Endothelial cell of umbilical vein (primary cell): ENCODE data around the gene UBE2H. TPM values are rescaled to one million over a fixed set of nuclear protein-coding genes. Genes with fewer than 3 reads are reported as not detected.

Experiments
- BruUV-seq: library from RNA; stranded (reverse); fragments of 400-500 nt; replicated peaks from 2 replicates; lab custom pipeline; 2021; lab: Mats Ljungman, UMichigan
- CTCF ChIA-PET: fragments of 300-600, 350-600 bp; sonication (Branson Sonifier 250); formaldehyde crosslinking; loops from one replicate; lab custom pipeline; 2021; ENCODE audit warnings: antibody characterized with exemption, inconsistent platforms; lab: Charles Lee
- POLR2A ChIA-PET: fragments of 300-600, 350-600 bp; sonication (Branson Sonifier 250); formaldehyde crosslinking; loops from one replicate; lab custom pipeline; 2021; ENCODE audit warnings: antibody characterized with exemption, inconsistent platforms; lab: Charles Lee
- DNase-seq: peaks from one replicate; pipeline ENCODE4 v3.0.0-alpha.2; 2011; ENCODE audit warnings: low read depth, low spot score
- FAIRE-seq: peaks from 2 replicates; lab custom pipeline; 2011; peaks lifted over from hg19 to GRCh38; lab: Jason Lieb, UNC
- H2AFZ ChIP-seq: 2 replicates; pipeline ENCODE4 v1.6.0; 2012; ENCODE audit warnings: low read depth, low read length, control low read depth, inconsistent platforms
- H3K27ac ChIP-seq: 2 replicates; pipeline ENCODE4 v1.5.1; 2011; ENCODE audit warnings: low read depth, mild to moderate bottlenecking, control low read depth, low read length, moderate library complexity; ENCODE audit not compliant: insufficient read depth
- H3K27me3 ChIP-seq, 2 experiments: 2 replicates each; pipeline versions ENCODE4 v1.6.0 to v1.6.1; 2011; ENCODE audit warnings: low read length in 2 of 2, mixed read lengths in 1 of 2; ENCODE audit not compliant: control insufficient read depth in 2 of 2, insufficient read depth in 2 of 2
- H3K36me3 ChIP-seq, 2 experiments: 2 replicates in 1 of 2; 3 replicates in 1 of 2; pipeline ENCODE4 v1.5.1; 2011; ENCODE audit warnings: low read length in 2 of 2, mild to moderate bottlenecking in 1 of 2, moderate library complexity in 1 of 2; ENCODE audit not compliant: control insufficient read depth in 2 of 2, insufficient read depth in 2 of 2; ENCODE audit errors: extremely low read depth in 1 of 2
- H3K4me1 ChIP-seq: 3 replicates; pipeline ENCODE4 v1.5.1; 2011; ENCODE audit warnings: mild to moderate bottlenecking, low read length; ENCODE audit not compliant: control insufficient read depth, insufficient read depth; ENCODE audit errors: extremely low read depth
- H3K4me2 ChIP-seq: 2 replicates; pipeline ENCODE4 v1.6.1; 2011; ENCODE audit warnings: low read length, control low read depth, mixed read lengths; ENCODE audit not compliant: insufficient read depth
- H3K4me3 ChIP-seq, 3 experiments: fragments of 200-600 bp in 1 of 3; sonication (generic), shearing (Covaris generic) in 1 of 3; replicated peaks in 1 of 3; 2 replicates each; pipeline ENCODE4 v1.5.1; 2011 to 2016; ENCODE audit warnings: control low read depth in 3 of 3, low read length in 3 of 3, mild to moderate bottlenecking in 2 of 3, inconsistent platforms in 1 of 3, low read depth in 1 of 3, moderate library complexity in 1 of 3; ENCODE audit not compliant: insufficient read depth in 1 of 3
- H3K79me2 ChIP-seq: 2 replicates; pipeline ENCODE4 v1.6.0; 2012; ENCODE audit warnings: low read length, inconsistent platforms; ENCODE audit not compliant: control insufficient read depth, insufficient read depth
- H3K9ac ChIP-seq: replicated peaks from 2 replicates; pipeline ENCODE3; 2011; ENCODE audit warnings: low read length, control low read depth; ENCODE audit not compliant: insufficient read depth; ENCODE audit errors: extremely low read depth
- H3K9me1 ChIP-seq: replicated peaks from 3 replicates; pipeline ENCODE4 v1.6.0; 2011; ENCODE audit warnings: mild to moderate bottlenecking, low read length; ENCODE audit not compliant: control insufficient read depth, insufficient read depth; ENCODE audit errors: extremely low read depth
- H3K9me3 ChIP-seq: replicated peaks from 2 replicates; pipeline ENCODE4 v1.5.1; 2012; ENCODE audit warnings: low read length, inconsistent platforms; ENCODE audit not compliant: control insufficient read depth, insufficient read depth
- H4K20me1 ChIP-seq: replicated peaks from 2 replicates; pipeline ENCODE3; 2011; ENCODE audit warnings: mild to moderate bottlenecking, low read length; ENCODE audit not compliant: control insufficient read depth, insufficient read depth; ENCODE audit errors: extremely low read depth
- CTCF ChIP-seq, 2 donors: IDR thresholded peaks; 1 replicate in 1 of 2; 2 replicates in 1 of 2; pipeline ENCODE4 v1.5.1; 2011; ENCODE audit warnings: low read length in 2 of 2, mild to moderate bottlenecking in 2 of 2, moderate library complexity in 2 of 2, control low read depth in 1 of 2, inconsistent platforms in 1 of 2, low read depth in 1 of 2; ENCODE audit not compliant: insufficient read depth in 1 of 2; ENCODE audit errors: extremely low read depth in 1 of 2
- FOS ChIP-seq: IDR thresholded peaks from 2 replicates; pipeline ENCODE4 v1.6.1; 2011; ENCODE audit warnings: mild to moderate bottlenecking, low read length, moderate library complexity, borderline replicate concordance; ENCODE audit not compliant: insufficient read depth
- GATA2 ChIP-seq: IDR thresholded peaks from 2 replicates; pipeline ENCODE4 v1.7.0; 2011; ENCODE audit warnings: low read depth, mild to moderate bottlenecking, moderate library complexity, mixed read lengths, low read length; ENCODE audit not compliant: insufficient read length, insufficient read depth
- JUN ChIP-seq: IDR thresholded peaks from 2 replicates; pipeline ENCODE4 v1.6.1; 2011; ENCODE audit warnings: borderline replicate concordance, low read depth; ENCODE audit not compliant: insufficient read length, insufficient read depth
- MAX ChIP-seq: IDR thresholded peaks from 2 replicates; pipeline ENCODE4 v1.6.1; 2011; ENCODE audit not compliant: insufficient read depth, insufficient read length
- POLR2A ChIP-seq: IDR thresholded peaks from 2 replicates; pipeline ENCODE4 v1.6.1; 2012; ENCODE audit warnings: low read depth, mild to moderate bottlenecking, control low read depth, low read length
- dilution Hi-C: fragments of 300-500 bp; cut with MboI; formaldehyde crosslinking; loops from one replicate; pipeline ENCODE4 v1.15.0; 2019; ENCODE audit warnings: low sequenced_read_pairs; ENCODE audit not compliant: extremely low pct_ligation_motif_present
- intact Hi-C: fragments of 100-400 bp; cut with micrococcal nuclease; formaldehyde crosslinking; loops from one replicate; pipeline ENCODE4 v1.10.0; 2022
- polyA plus RNA-seq, 4 experiments: library from polyadenylated mRNA; depleted of rRNA in 3 of 4; stranded (reverse) in 3 of 4; unstranded in 1 of 4; fragments of >200 nt; gene quantifications; 2 replicates each; pipeline versions ENCODE4 v1.2.1 to v1.2.3, GENCODE V29; 2011 to 2012; ENCODE audit warnings: missing spikeins in 1 of 4
- total RNA-seq: library from RNA; stranded (reverse); gene quantifications from 2 replicates; pipeline ENCODE4 v1.2.3, GENCODE V29; 2021

UBE2H gene
- total and polyA plus RNA-seq, 2 donors (not counting 3 experiments of a cell fraction or from before 2014, with no cell fraction given): 51.7 to 90.1 TPM

GRCh38 chr7:129859183-129859582 is 93.6 kb downstream of the UBE2H start:
- no peak for DNase-seq
- peaks cover 35% of the 10 kb centered on the region for H3K79me2 ChIP-seq
- POLR2A ChIA-PET: no interaction called here

More at GRCh38 chr7:129859183-129859582, 93.6 kb downstream of the UBE2H start:
- H3K9ac ChIP-seq: no peak overlapping the region
- H4K20me1 ChIP-seq: peaks cover 18% of the 10 kb centered on the region
- no peaks in the 10 kb centered on the region for H3K9me1 ChIP-seq
- H3K4me3 ChIP-seq: no peak overlapping the region
- H3K4me1 ChIP-seq: peaks cover 10% of the 10 kb centered on the region
- intact Hi-C loops: no loop called here
- H2AFZ ChIP-seq: no peak overlapping the region
- no peaks in the 10 kb centered on the region for H3K9me3 ChIP-seq
- H3K27me3 ChIP-seq: no peaks in the 10 kb centered on the region
- TF ChIP-seq POLR2A (no peak), MAX (no peak), CTCF (IDR thresholded peaks at IDR 0.05; ENCODE audit: extremely low read depth in 1 of 2, insufficient read depth in 1 of 2, low read depth in 1 of 2, low read length in 2 of 2) (no peak), GATA2 (no peak), FOS (no peak), JUN (no peak)
- no TSS peak for BruUV-seq
- CTCF ChIA-PET: no interaction called here
- dilution Hi-C loops: no loop called here
- H3K4me2 ChIP-seq: no peak overlapping the region
- H3K36me3 ChIP-seq: peaks cover 0 to 5% of the 10 kb centered on the region in 2 experiments
- H3K27ac ChIP-seq: no peak overlapping the region
- FAIRE-seq: no peak
